ENCODE measurements around the gene CLPSL1. TPM values are rescaled to one million over a fixed set of nuclear protein-coding genes. Genes with fewer than 3 reads are reported as not detected.

CLPSL1 gene
- total and polyA plus RNA-seq, 2 of the 13 experiments (the other 11 are each of a cell fraction or from before 2014, with no cell fraction given), result not detected

DNA sequence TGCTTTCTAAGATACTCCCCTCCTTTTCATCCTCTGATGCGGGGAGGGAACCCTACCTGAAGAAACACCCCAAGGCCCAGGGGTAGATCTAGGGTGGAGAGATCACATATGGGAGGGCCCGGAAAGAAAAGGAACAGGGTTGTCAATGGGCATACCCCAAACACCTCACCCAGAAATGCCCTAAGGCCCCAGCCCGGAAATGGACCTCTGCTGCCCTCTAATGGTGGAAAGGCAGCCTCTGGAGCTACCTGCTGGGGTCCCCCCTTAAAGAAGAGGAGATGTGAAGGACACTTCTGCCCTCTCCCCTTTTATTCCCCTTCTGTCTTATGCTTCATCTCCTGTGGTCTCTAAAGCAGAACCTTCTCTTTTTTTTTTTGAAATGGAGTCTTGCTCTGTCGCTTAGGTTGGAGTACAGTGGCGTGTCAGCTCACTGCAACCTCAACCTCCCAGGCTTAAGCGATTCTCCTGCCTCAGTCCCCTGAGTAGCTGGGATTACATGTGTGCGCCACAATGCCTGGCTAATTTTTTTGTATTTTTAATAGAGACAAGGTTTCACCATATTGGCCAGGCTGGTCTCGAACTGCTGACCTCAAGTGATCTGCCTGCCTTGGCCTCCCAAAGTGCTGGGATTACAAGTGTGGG lies 44.4 kb upstream of the CLPSL1 start (continued):
- no peak for TF ChIP-seq WIZ (CRISPR knock-in tag; IDR thresholded peaks at IDR 0.05)
- no peak for TF ChIP-seq GRHL1 (CRISPR knock-in tag; conservative IDR thresholded peaks at IDR 0.05)
- TF ChIP-seq PHF5A (CRISPR knock-in tag; IDR thresholded peaks at IDR 0.05; ENCODE audit: low read depth, unreplicated experiment), result no peak
- no peak for TF ChIP-seq ZNF446 (CRISPR knock-in tag; IDR thresholded peaks at IDR 0.05)
- TF ChIP-seq SUZ12 (IDR thresholded peaks at IDR 0.05; ENCODE audit: low read depth, low read length), result no peak
- TF ChIP-seq KAT8 (CRISPR knock-in tag; IDR thresholded peaks at IDR 0.05), result peak; percentile 24; the same call in 1 of the 2 replicates
- TF ChIP-seq, protein P1, sequence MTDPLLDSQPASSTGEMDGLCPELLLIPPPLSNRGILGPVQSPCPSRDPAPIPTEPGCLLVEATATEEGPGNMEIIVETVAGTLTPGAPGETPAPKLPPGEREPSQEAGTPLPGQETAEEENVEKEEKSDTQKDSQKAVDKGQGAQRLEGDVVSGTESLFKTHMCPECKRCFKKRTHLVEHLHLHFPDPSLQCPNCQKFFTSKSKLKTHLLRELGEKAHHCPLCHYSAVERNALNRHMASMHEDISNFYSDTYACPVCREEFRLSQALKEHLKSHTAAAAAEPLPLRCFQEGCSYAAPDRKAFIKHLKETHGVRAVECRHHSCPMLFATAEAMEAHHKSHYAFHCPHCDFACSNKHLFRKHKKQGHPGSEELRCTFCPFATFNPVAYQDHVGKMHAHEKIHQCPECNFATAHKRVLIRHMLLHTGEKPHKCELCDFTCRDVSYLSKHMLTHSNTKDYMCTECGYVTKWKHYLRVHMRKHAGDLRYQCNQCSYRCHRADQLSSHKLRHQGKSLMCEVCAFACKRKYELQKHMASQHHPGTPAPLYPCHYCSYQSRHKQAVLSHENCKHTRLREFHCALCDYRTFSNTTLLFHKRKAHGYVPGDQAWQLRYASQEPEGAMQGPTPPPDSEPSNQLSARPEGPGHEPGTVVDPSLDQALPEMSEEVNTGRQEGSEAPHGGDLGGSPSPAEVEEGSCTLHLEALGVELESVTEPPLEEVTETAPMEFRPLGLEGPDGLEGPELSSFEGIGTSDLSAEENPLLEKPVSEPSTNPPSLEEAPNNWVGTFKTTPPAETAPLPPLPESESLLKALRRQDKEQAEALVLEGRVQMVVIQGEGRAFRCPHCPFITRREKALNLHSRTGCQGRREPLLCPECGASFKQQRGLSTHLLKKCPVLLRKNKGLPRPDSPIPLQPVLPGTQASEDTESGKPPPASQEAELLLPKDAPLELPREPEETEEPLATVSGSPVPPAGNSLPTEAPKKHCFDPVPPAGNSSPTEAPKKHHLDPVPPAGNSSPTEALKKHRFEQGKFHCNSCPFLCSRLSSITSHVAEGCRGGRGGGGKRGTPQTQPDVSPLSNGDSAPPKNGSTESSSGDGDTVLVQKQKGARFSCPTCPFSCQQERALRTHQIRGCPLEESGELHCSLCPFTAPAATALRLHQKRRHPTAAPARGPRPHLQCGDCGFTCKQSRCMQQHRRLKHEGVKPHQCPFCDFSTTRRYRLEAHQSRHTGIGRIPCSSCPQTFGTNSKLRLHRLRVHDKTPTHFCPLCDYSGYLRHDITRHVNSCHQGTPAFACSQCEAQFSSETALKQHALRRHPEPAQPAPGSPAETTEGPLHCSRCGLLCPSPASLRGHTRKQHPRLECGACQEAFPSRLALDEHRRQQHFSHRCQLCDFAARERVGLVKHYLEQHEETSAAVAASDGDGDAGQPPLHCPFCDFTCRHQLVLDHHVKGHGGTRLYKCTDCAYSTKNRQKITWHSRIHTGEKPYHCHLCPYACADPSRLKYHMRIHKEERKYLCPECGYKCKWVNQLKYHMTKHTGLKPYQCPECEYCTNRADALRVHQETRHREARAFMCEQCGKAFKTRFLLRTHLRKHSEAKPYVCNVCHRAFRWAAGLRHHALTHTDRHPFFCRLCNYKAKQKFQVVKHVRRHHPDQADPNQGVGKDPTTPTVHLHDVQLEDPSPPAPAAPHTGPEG (CRISPR knock-in tag; IDR thresholded peaks at IDR 0.05), result 0 out of 2 replicates have a peak, but pooled peaks have one; percentile 20
- TF ChIP-seq, protein P2, sequence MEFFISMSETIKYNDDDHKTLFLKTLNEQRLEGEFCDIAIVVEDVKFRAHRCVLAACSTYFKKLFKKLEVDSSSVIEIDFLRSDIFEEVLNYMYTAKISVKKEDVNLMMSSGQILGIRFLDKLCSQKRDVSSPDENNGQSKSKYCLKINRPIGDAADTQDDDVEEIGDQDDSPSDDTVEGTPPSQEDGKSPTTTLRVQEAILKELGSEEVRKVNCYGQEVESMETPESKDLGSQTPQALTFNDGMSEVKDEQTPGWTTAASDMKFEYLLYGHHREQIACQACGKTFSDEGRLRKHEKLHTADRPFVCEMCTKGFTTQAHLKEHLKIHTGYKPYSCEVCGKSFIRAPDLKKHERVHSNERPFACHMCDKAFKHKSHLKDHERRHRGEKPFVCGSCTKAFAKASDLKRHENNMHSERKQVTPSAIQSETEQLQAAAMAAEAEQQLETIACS (CRISPR knock-in tag; IDR thresholded peaks at IDR 0.05), result no peak
- 0 out of 2 replicates have a peak, but pooled peaks have one; percentile 8 for TF ChIP-seq ARID5B (CRISPR knock-in tag; IDR thresholded peaks at IDR 0.05)
- TF ChIP-seq PITX1 (CRISPR knock-in tag; IDR thresholded peaks at IDR 0.05), result no peak
- TF ChIP-seq, protein P3, sequence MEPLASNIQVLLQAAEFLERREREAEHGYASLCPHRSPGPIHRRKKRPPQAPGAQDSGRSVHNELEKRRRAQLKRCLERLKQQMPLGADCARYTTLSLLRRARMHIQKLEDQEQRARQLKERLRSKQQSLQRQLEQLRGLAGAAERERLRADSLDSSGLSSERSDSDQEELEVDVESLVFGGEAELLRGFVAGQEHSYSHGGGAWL (CRISPR knock-in tag; IDR thresholded peaks at IDR 0.05), result 0 out of 2 replicates have a peak, but pooled peaks have one; percentile 51
- no peak for TF ChIP-seq ZNF777 (CRISPR knock-in tag; IDR thresholded peaks at IDR 0.05)
- TF ChIP-seq, protein P4, sequence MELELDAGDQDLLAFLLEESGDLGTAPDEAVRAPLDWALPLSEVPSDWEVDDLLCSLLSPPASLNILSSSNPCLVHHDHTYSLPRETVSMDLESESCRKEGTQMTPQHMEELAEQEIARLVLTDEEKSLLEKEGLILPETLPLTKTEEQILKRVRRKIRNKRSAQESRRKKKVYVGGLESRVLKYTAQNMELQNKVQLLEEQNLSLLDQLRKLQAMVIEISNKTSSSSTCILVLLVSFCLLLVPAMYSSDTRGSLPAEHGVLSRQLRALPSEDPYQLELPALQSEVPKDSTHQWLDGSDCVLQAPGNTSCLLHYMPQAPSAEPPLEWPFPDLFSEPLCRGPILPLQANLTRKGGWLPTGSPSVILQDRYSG (CRISPR knock-in tag; IDR thresholded peaks at IDR 0.05), result no peak
